Common myeloid progenitor, CD34-positive (primary cell): ENCODE results near the gene CCDC142.

Source experiments
- CTCF ChIA-PET: fragments of 350-600 bp; sonication (Branson Sonifier 250); formaldehyde crosslinking; loops from one replicate; lab custom pipeline; 2021; ENCODE audit warnings: antibody characterized with exemption; lab: Charles Lee
- POLR2A ChIA-PET: fragments of 350-600 bp; sonication (Branson Sonifier 250); formaldehyde crosslinking; loops from one replicate; lab custom pipeline; 2021; ENCODE audit warnings: antibody characterized with exemption; lab: Charles Lee
- DNase-seq, 3 donors: peaks; one replicate each; pipeline versions ENCODE4 v3.0.0 to v3.0.0-alpha.2; 2013
- H3K27ac ChIP-seq, 2 experiments: 1 replicate in 1 of 2; 2 replicates in 1 of 2; pipeline ENCODE4 v1.7.0; 2013; ENCODE audit warnings: inconsistent platforms in 2 of 2, low read length in 2 of 2, mild to moderate bottlenecking in 2 of 2, low read depth in 1 of 2, moderate library complexity in 1 of 2; ENCODE audit not compliant: severe bottlenecking in 2 of 2, insufficient read depth in 1 of 2, poor library complexity in 1 of 2
- H3K27me3 ChIP-seq, 5 experiments: replicated peaks in 2 of 5; 1 replicate in 3 of 5; 2 replicates in 2 of 5; pipeline versions ENCODE4 v1.6.1 to v1.7.0; 2013; ENCODE audit warnings: low read length in 4 of 5, mild to moderate bottlenecking in 2 of 5, moderate library complexity in 2 of 5, inconsistent platforms in 1 of 5; ENCODE audit not compliant: insufficient read depth in 5 of 5, control insufficient read depth in 4 of 5
- H3K36me3 ChIP-seq, 4 experiments: 1 replicate in 2 of 4; 2 replicates in 2 of 4; pipeline versions ENCODE4 v1.6.1 to v1.7.0; 2013; ENCODE audit warnings: low read length in 3 of 4, control low read depth in 1 of 4, mild to moderate bottlenecking in 1 of 4; ENCODE audit not compliant: control insufficient read depth in 4 of 4, insufficient read depth in 4 of 4
- H3K4me1 ChIP-seq, 4 experiments: 1 replicate in 3 of 4; 2 replicates in 1 of 4; pipeline versions ENCODE4 v1.6.1 to v1.7.1; 2013; ENCODE audit warnings: low read length in 3 of 4, mild to moderate bottlenecking in 3 of 4, control low read depth in 1 of 4, inconsistent platforms in 1 of 4, moderate library complexity in 1 of 4; ENCODE audit not compliant: control insufficient read depth in 4 of 4, insufficient read depth in 4 of 4; ENCODE audit errors: control extremely low read depth in 1 of 4
- H3K4me3 ChIP-seq, 7 experiments: 1 replicate in 4 of 7; 2 replicates in 3 of 7; pipeline versions ENCODE4 v1.5.1 to v1.7.0; 2013; ENCODE audit warnings: mild to moderate bottlenecking in 7 of 7, low read length in 6 of 7, moderate library complexity in 6 of 7, inconsistent platforms in 2 of 7, low read depth in 2 of 7, control low read depth in 1 of 7; ENCODE audit not compliant: insufficient read depth in 4 of 7, control insufficient read depth in 1 of 7; ENCODE audit errors: extremely low read depth in 1 of 7
- H3K9me3 ChIP-seq, 5 experiments: 1 replicate in 4 of 5; 2 replicates in 1 of 5; pipeline versions ENCODE4 v1.6.1 to v1.7.1; 2013; ENCODE audit warnings: low read length in 4 of 5, mild to moderate bottlenecking in 2 of 5, inconsistent platforms in 1 of 5, low read depth in 1 of 5, moderate library complexity in 1 of 5; ENCODE audit not compliant: control insufficient read depth in 4 of 5, insufficient read depth in 2 of 5; ENCODE audit errors: control extremely low read depth in 1 of 5
- WGBS: methylation state at CpG from one replicate; pipeline ENCODE4 v1.1.5; 2013; ENCODE audit not compliant: insufficient coverage; 5-methylcytosine and 5-hydroxymethylcytosine counted together

Gene CCDC142

GRCh38 chr2:74513605-74514367, 31.0 kb upstream of the CCDC142 start:
- no peak overlapping the region for H3K4me3 ChIP-seq
- DNase-seq, result peak in 2 of 3 donors; percentile 36
- CTCF ChIA-PET, result interaction anchor here (1.4 to 3.5 kb wide), 4 partner anchors 10 to 74 kb away, joined by 4 to 14 read pairs (median 6); partner anchors contain the start of genes CCDC142 and TTC31
- H3K27ac ChIP-seq, result no peak overlapping the region
- POLR2A ChIA-PET, result interaction anchor here (1.1 kb wide), 1 partner anchor 16 kb away, joined by 3 read pairs; the partner anchor contains the start of genes AUP1 and HTRA2
- WGBS, result 4% methylated on average over 50 of the region's 52 CpGs
- H3K4me1 ChIP-seq, result peaks cover 0 to 38% (median 30%) of the 10 kb centered on the region in 4 experiments
- no peaks in the 10 kb centered on the region for H3K36me3 ChIP-seq
- peaks cover 15 to 91% (median 54%) of the 10 kb centered on the region in 5 experiments for H3K27me3 ChIP-seq
- H3K9me3 ChIP-seq, result peaks cover 0 to 6% (median 0%) of the 10 kb centered on the region in 5 experiments

GRCh38 chr2:74512744-74513604, 30.2 kb upstream of the CCDC142 start:
- H3K9me3 ChIP-seq, result peaks cover 0 to 6% (median 0%) of the 10 kb centered on the region in 5 experiments
- H3K36me3 ChIP-seq, result no peaks in the 10 kb centered on the region
- POLR2A ChIA-PET, result no interaction called here
- H3K27ac ChIP-seq, result no peak overlapping the region
- CTCF ChIA-PET, result interaction anchor here (1.0 to 2.0 kb wide), 4 partner anchors 9 to 18 kb away, joined by 4 to 6 read pairs (median 4); partner anchors contain the start of gene DQX1
- WGBS, result 11% methylated on average over 28 of the region's 36 CpGs
- peaks cover 0 to 43% (median 35%) of the 10 kb centered on the region in 4 experiments for H3K4me1 ChIP-seq
- no peak overlapping the region for H3K4me3 ChIP-seq
- peaks cover 16 to 90% (median 49%) of the 10 kb centered on the region in 5 experiments for H3K27me3 ChIP-seq
- DNase-seq, result peak in 1 of 3 donors; percentile 22

GRCh38 chr2:74511104-74511989, 28.5 kb upstream of the CCDC142 start:
- Histone ChIP-seq H3K27me3 (peaks cover 7 to 74% (median 38%) of the 10 kb centered on the region in 5 experiments), H3K36me3 (no peaks in the 10 kb centered on the region), H3K9me3 (peaks cover 0 to under 1% (median 0%) of the 10 kb centered on the region in 5 experiments), H3K4me3 (no peak overlapping the region), H3K27ac (no peak overlapping the region), H3K4me1 (peaks cover 0 to 50% (median 45%) of the 10 kb centered on the region in 4 experiments)
- WGBS, result 53% methylated on average over 10 of the region's 11 CpGs
- peak in 1 of 3 donors; percentile 33 for DNase-seq
- CTCF ChIA-PET, result interaction anchor here (0.7 to 12.7 kb wide), 6 partner anchors 10 to 75 kb away, joined by 3 to 143 read pairs (median 4); partner anchors contain the start of genes AUP1, CCDC142, DQX1 and HTRA2
- POLR2A ChIA-PET, result no interaction called here

GRCh38 chr2:74510272-74510671, 27.5 kb upstream of the CCDC142 start:
- DNase-seq, result no peak
- Histone ChIP-seq H3K9me3 (no peaks in the 10 kb centered on the region), H3K4me3 (no peak overlapping the region), H3K36me3 (peaks cover 0 to 8% (median 7%) of the 10 kb centered on the region in 4 experiments), H3K4me1 (peaks cover 0 to 44% (median 40%) of the 10 kb centered on the region in 4 experiments), H3K27ac (no peak overlapping the region), H3K27me3 (peaks cover 7 to 66% (median 38%) of the 10 kb centered on the region in 5 experiments)
- ChIA-PET POLR2A (interaction anchor here (1.5 kb wide), 1 partner anchor 52 kb away, joined by 4 read pairs; the partner anchor contains the start of gene WBP1), CTCF (interaction anchor here (0.9 to 12.7 kb wide), 9 partner anchors 7 to 83 kb away, joined by 3 to 143 read pairs (median 4); partner anchors contain the start of genes AUP1, CCDC142, DQX1 and HTRA2)
- WGBS, result 88% methylated on average over 3 of the region's 4 CpGs

GRCh38 chr2:74507926-74508520, 25.2 kb upstream of the CCDC142 start:
- Histone ChIP-seq H3K27me3 (peaks cover 7 to 63% (median 33%) of the 10 kb centered on the region in 5 experiments), H3K9me3 (no peaks in the 10 kb centered on the region), H3K4me3 (peak overlapping the region; percentile 80 to 99 (median 91)), H3K36me3 (peaks cover 0 to 16% (median 8%) of the 10 kb centered on the region in 4 experiments), H3K4me1 (peaks cover 0 to 45% (median 28%) of the 10 kb centered on the region in 4 experiments), H3K27ac (peak overlapping the region; percentile 92 to 96)
- WGBS, result 21% methylated on average over 25 of the region's 38 CpGs
- no peak for DNase-seq
- ChIA-PET POLR2A (no interaction called here), CTCF (interaction anchor here (0.6 to 12.7 kb wide), 8 partner anchors 10 to 1208 kb away, joined by 3 to 143 read pairs (median 9); partner anchors contain the start of genes AUP1, DQX1 and HTRA2)
